HG03097 (cell line): ENCODE measurements around the gene HIRA.

ENCODE experiments used
- ATAC-seq: cut with Tn5 transposase; IDR thresholded peaks from one replicate; pipeline ENCODE4 v1.9.1; 2021; ENCODE audit not compliant: unreplicated experiment, low FRiP score

Gene HIRA

GRCh38 chr22:19358703-19359553 lies 72.6 kb downstream of the HIRA start:
- ATAC-seq = no peak

DNA sequence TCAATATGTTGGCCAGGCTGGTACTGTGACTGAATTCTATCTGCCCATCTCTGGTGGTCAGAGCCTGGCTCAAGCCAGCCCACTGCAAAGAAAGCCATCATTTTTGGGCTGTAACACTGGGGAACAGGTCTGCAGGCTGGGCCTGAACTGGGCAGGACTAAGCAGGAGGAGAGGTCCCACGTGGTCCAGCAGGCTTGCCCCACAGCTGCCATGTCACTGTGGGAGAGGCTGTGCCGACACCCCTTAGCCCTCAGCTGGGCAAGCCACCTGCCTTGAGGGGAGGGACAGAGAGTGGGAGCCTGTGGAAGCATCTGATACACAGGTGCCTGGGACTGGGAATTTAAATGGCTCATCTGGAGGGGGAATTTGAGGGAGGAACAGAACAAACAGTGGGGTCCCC lies 73.3 kb downstream of the HIRA start:
- no peak for ATAC-seq

DNA sequence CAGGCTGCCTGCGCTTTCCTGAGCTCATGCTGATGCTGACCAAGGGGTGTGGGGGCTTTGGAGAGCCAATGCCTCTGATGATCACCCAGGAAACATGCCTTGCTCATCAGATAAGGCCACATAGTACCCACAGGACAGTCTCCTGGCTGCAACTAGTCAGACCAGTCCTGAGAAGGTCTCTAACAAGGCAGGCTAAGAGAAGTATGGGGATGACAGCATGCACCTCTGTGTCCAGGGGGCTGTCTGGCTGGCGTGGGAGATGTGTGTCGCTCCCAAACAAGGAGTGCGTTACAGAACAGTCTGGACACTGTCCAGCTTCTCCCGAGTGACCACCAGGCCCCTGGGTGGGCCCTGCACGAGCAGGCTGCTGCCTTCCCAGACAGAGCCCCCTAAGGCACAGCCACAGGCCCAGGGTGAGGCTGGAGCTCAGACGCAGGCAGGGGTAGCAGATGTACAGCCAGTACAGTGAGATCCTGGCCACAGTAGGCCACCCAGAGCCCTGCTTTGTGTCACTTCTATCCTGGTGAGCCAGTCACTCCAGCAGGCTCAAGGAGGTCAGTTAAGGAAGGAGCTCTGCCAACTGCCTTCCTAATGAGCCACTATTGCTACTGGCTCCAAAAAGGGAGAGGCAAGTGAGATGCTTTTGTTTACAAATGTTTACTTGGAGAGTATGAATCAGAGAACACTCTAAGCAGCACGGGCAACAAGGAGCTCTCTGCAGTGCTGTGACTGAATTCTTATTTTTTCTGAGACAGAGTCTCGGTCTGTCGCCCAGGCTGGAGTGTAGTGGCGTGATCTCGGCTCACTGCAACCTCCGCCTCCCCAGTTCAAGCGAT lies 74.0 kb downstream of the HIRA start:
- no peak for ATAC-seq

GRCh38 chr22:19356708-19357269 lies 74.7 kb downstream of the HIRA start:
- no peak for ATAC-seq

DNA sequence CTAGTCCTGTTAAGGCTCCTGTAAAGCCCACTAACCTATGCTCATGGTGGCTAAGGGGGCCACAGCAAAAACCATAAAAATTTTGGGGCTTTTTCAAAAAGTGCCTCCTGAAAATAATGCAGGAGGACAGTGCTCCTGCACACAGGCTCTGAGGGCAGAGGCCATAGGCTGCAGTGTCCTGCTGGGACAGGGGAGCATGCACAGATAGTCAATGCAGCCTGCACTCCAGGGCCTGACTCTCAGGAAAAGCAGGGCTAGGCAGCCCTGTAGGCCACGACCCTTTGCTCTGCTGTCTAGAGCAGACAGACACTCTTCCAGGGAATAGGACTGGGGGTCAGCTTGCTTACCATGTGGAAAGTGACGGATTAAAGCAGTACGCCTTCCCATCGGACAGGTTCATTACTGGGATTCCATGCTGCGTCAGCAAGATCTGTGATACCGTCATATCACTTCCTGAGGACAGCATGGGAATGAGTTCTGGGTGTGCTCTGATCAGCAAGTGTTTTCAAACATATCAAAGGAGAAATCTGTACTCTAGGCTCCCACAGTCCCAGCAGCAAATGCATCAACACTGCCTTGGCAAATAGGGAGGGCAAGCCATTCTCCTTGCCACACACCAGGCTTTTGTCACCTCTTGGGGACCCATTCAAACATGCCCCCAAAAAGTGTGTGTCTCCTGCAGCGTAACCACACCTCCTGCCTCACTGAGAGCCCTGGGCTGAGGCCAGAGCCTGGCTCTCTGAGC lies 75.9 kb downstream of the HIRA start:
- ATAC-seq = no peak

DNA sequence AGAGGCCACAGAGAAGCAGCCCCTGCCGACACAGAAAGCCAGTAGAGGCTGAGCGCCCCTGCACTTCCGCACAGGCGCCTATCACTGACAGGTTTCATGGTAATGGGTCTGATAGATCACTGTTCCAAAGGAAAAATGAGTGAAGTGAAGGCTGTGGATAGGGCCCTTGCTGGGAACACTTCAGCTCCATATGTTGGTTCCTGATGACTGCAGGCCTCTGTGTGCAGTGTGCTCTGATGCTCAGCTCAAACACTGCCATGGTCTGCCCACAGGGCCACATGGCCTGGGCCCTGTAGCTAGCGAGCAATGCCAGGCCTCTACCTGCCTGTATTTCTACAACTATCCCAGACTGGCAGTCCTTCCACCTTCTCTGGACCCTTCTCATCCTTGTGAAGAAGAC lies 77.3 kb downstream of the HIRA start:
- ATAC-seq = no peak

DNA sequence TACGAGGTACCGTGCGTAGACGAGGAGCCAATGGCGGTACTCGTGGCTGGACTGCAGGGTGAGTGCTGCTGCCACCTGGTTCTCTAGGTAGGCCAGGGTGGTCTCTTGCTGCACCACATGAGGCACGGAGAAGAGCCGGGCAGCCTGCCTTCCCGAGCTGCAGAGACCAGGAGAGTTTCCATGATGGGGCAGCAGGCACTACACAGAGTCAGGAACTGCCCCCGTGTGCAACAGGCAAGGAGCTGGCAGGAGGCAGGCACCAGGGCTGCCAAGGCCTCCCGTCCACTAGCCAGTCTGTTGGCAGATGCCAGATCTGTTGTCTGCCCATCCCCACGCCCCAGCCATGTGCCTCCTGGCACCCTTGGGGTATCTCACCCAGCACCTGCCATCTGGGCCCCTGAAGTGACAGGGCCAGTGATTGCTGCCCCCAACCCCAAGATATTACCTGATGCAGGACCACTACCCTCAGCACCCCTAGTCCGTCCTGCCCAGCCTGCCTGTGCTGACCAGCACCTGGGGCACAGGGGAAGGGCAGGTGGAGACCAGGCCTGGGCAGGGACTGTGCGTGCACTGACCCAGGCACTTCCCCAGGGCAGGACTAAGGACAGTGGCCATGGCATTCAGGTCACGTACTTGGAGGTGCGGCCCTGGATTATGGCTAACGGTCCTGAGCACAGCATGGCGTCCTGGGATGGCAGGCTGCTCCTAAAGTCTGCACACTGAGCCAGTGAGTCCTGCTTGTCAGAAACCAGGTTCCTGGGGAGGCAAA lies 78.0 kb downstream of the HIRA start:
- ATAC-seq = no peak

DNA sequence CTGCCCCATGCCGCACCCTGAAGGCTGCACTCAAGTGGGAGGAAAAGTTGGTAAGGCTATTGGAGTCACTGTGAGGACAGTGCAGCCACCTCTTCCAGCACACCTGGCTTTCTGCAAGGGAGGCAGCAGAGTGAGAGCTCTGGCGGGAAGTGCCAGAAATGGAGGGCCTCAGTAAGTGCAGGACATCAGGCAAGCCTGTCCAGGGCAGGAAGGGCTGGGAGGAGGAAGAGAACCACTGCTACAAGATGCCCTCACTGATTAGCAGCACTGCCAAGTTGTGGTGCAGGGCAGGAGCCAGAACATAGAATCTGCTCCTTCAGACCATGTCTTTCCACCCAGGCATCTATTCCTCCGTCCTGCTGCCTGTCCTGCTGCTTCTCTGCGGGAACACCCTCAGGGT lies 78.8 kb downstream of the HIRA start:
- ATAC-seq = no peak

- no peak for ATAC-seq
These were observed 79.3 kb downstream of the HIRA start for GRCh38 chr22:19352217-19352616.

GRCh38 chr22:19351604-19352003 lies 79.9 kb downstream of the HIRA start:
- no peak for ATAC-seq

GRCh38 chr22:19350947-19351346 lies 80.6 kb downstream of the HIRA start:
- no peak for ATAC-seq

DNA sequence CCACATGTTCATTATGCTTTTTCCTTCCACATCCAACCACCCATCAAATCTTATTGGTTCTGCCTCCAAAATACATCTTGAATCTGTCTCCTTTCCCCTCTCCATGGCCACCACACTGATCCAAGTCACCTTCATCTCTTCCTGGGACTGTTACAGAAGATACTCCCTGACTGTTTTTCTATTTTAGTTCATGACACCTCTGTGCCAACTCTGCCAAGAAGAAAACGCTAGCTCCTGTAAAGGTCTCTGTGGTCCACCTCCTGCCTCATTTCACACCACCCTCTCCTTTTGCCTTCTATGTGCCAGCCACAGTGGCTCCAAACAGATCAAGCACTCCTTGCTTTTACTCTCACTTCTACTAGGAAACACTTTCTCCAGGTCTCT lies 81.1 kb downstream of the HIRA start:
- no peak for ATAC-seq

DNA sequence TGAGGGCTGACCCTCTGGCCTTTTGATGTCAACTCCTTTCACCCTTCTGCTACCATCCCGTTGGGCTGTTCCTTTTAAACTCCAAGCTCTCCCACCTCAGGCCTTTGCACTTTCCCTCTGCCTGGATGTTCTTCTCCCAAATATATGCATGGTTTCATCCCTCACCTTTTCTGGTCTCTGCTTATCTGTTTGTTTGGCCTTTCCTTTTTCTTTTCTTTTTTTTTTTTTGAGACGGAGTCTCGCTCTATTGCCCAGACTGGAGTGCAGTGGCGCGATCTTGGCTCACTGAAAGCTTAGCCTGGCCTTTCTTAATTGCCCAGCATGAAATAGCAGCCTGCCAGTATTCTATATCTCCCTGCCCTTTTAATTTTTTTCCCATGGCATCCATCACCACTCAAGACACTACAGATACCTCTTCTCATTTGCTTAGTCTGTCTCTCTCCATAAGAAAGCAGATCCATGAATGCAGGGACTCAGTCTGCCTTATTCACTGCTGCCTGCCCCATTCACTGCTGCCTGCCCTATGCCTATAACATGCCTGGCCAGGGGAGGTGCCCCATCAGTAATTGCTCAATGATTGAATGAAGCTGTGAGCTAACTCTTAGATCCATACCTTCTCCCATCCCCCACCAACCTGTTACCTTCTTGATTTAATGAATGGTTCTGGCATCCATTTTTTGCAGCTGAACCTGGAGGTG lies 81.6 kb downstream of the HIRA start:
- no peak for ATAC-seq

DNA sequence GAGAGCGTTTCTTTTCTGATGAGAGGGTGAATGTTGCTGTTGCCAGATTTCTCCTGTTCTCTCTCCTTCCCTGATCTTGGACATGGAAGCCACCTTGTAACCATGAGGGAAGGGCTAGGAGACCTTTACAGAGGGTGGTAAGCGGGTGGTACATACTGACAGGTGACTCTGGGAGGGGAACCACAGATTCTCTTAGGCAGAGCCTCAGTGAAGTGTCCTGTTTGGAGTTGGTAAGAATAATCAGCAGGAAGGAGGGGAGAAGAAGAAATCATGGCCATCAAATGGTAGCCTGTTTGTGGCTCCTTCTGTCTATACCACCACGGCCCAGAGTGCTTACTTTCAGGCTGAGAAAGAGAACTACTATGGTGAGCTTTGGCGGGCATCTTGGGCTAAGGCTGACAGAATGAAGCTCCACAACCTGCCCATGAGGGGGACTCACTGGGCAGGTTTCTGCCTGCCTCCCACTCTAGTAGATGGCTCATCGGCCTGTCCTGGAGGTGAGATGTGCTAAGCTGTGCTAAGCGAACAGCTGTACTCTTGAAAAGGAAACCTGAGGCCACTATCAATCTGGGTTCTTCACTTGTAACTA lies 84.8 kb downstream of the HIRA start:
- ATAC-seq = no peak

DNA sequence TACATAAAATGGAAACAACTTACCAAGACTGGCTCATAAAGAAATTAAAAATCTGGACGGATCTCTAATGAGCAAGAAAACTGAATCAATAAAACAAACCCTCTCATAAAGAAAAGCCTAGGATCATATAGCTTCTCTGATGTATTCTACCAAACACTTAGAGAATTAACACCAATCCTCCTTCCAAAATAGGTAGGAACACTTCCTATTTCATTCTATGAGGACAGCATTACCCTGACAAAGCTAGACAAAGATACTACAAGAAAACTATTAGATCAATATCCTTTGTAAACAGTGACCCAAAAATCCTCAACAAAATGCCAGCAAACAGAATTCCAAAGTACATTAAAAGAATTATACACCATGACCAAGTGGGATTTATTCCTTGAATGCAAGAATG lies 87.1 kb downstream of the HIRA start:
- ATAC-seq = no peak

- ATAC-seq = no peak
These were observed 88.1 kb downstream of the HIRA start for GRCh38 chr22:19343470-19343869.

GRCh38 chr22:19341500-19341899 lies 90.0 kb downstream of the HIRA start:
- ATAC-seq = no peak

DNA sequence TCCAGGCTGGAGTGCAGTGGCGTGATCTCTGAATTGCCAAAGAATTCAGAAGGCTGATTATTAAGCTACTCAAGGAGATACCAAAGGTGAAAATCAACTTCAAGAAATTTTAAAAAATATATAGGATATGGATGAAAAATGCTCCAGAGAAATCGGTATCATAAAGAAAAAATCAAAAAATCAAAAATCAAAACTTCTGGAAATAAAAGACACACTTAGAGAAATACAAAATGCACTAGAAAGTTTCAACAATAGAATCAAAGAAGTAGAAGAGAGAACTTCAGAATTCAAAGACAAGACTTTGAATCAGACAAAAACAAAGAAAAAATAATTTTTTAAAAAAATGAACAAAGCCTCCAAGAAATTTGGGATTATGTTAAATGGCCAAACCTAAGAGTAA lies 94.4 kb downstream of the HIRA start:
- no peak for ATAC-seq
